Testis (tissue), 3 donors: Measurements from ENCODE around the gene FBXL20. TPM values are rescaled to one million over a fixed set of nuclear protein-coding genes. Genes with fewer than 3 reads are reported as not detected.

Experiments
- DNase-seq: peaks from one replicate; pipeline ENCODE4 v3.0.0-alpha.2; 2019
- H3K27ac ChIP-seq, 2 donors: fragments of 200-600 bp; sonication (generic); one replicate each; pipeline ENCODE4 v1.5.1; 2019
- H3K27me3 ChIP-seq: fragments of 200-600 bp; sonication (generic); one replicate; pipeline ENCODE4 v1.5.1; 2019
- H3K36me3 ChIP-seq: fragments of 200-600 bp; sonication (generic); one replicate; pipeline ENCODE4 v1.5.1; 2017; ENCODE audit warnings: low read depth; ENCODE audit errors: missing control alignments
- H3K4me1 ChIP-seq: fragments of 200-600 bp; sonication (generic); one replicate; pipeline ENCODE4 v1.5.1; 2019
- H3K4me3 ChIP-seq, 2 donors: fragments of 200-600 bp; sonication (generic); one replicate each; pipeline ENCODE4 v1.5.1; 2017 to 2019
- H3K9me3 ChIP-seq: fragments of 200-600 bp; sonication (generic); one replicate; pipeline ENCODE4 v1.5.1; 2017
- POLR2A ChIP-seq: fragments of 450-650 bp; IDR thresholded peaks from one replicate; pipeline ENCODE4 v1.6.1; 2017; ENCODE audit warnings: antibody characterized with exemption, mild to moderate bottlenecking, moderate library complexity
- WGBS, 2 donors: methylation state at CpG; one replicate each; pipeline ENCODE4 v1.1.5; 2018; 5-methylcytosine and 5-hydroxymethylcytosine counted together
- intact Hi-C: fragments of 100-400 bp; cut with DNase I; formaldehyde crosslinking; loops from one replicate; pipeline ENCODE4 v1.15.1; 2023; ENCODE audit warnings: low total_unique reads
- polyA plus RNA-seq: library from polyadenylated mRNA; stranded (reverse); fragments of 350-450 nt; fragmentation: Illumina TruSeq; extraction: RNeasy Lipid Tissue Mini Kit (QIAGEN cat#74804); gene quantifications from one replicate; pipeline ENCODE4 v1.2.3, GENCODE V29; 2014; ENCODE audit warnings: low read depth, low replicate concordance; ENCODE audit not compliant: insufficient read depth
- total RNA-seq, 2 donors: library from RNA; depleted of rRNA; stranded (reverse); fragments of >200 nt; gene quantifications; one replicate each; pipeline ENCODE4 v1.2.3, GENCODE V29; 2016
- TF ChIP-seq, protein P1 (sequence below), 3 experiments: fragments of 450-650 bp in 2 of 3; fragments of 200-600 bp in 1 of 3; sonication (generic) in 1 of 3; IDR thresholded peaks; one replicate each; pipeline ENCODE4 v1.5.1; 2016 to 2019; ENCODE audit warnings: antibody characterized with exemption in 3 of 3, mild to moderate bottlenecking in 2 of 3, moderate library complexity in 1 of 3

The FBXL20 gene
- total and polyA plus RNA-seq, 3 donors from 2014 or later = 29.7 to 67.5 (median 62.5) TPM

GRCh38 chr17:39208893-39209292 is 192.5 kb downstream of the FBXL20 start:
- 69 to 75% methylated on average over 5 to 8 of the region's 8 CpGs for WGBS, 2 donors
- no peak overlapping the region for H3K27ac ChIP-seq
- no peaks in the 10 kb centered on the region for H3K36me3 ChIP-seq
- TF ChIP-seq, protein P1, sequence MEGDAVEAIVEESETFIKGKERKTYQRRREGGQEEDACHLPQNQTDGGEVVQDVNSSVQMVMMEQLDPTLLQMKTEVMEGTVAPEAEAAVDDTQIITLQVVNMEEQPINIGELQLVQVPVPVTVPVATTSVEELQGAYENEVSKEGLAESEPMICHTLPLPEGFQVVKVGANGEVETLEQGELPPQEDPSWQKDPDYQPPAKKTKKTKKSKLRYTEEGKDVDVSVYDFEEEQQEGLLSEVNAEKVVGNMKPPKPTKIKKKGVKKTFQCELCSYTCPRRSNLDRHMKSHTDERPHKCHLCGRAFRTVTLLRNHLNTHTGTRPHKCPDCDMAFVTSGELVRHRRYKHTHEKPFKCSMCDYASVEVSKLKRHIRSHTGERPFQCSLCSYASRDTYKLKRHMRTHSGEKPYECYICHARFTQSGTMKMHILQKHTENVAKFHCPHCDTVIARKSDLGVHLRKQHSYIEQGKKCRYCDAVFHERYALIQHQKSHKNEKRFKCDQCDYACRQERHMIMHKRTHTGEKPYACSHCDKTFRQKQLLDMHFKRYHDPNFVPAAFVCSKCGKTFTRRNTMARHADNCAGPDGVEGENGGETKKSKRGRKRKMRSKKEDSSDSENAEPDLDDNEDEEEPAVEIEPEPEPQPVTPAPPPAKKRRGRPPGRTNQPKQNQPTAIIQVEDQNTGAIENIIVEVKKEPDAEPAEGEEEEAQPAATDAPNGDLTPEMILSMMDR (IDR thresholded peaks at IDR 0.05) = no peak
- no peaks in the 10 kb centered on the region for H3K9me3 ChIP-seq
- DNase-seq = no peak
- no peaks in the 10 kb centered on the region for H3K27me3 ChIP-seq
- peaks cover 17% of the 10 kb centered on the region for H3K4me1 ChIP-seq
- no peak overlapping the region for H3K4me3 ChIP-seq
- intact Hi-C loops = no loop called here

DNA sequence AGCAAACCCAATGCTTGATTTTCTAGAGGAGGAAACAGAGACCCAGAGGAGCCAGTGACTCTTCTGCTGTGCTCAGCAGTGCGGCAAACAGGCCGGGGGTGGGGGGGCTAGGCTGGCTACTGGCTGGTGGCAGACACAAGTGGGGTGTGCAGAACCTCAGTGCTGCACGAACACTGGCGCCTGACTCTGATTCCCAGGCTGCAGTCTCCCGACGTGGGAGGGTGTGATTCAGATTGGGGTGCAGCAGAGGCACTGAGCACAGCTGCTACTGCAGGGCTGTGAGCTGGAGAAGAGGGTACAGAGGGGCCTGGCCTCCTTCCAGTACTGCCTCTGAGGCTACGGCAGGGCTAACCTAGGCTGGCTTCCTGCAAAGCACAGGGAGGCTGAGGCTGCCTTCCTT is 193.3 kb downstream of the FBXL20 start:
- no peak for DNase-seq
- H3K4me3 ChIP-seq = no peak overlapping the region
- no peaks in the 10 kb centered on the region for H3K9me3 ChIP-seq
- intact Hi-C loops = no loop called here
- peaks cover 17% of the 10 kb centered on the region for H3K4me1 ChIP-seq
- TF ChIP-seq, protein P1 (IDR thresholded peaks at IDR 0.05) = no peak
- no peak for TF ChIP-seq POLR2A
- H3K27ac ChIP-seq = no peak overlapping the region
- H3K27me3 ChIP-seq = no peaks in the 10 kb centered on the region
- 61 to 73% methylated on average over 7 of the region's 7 CpGs for WGBS, 2 donors
- no peaks in the 10 kb centered on the region for H3K36me3 ChIP-seq

DNA sequence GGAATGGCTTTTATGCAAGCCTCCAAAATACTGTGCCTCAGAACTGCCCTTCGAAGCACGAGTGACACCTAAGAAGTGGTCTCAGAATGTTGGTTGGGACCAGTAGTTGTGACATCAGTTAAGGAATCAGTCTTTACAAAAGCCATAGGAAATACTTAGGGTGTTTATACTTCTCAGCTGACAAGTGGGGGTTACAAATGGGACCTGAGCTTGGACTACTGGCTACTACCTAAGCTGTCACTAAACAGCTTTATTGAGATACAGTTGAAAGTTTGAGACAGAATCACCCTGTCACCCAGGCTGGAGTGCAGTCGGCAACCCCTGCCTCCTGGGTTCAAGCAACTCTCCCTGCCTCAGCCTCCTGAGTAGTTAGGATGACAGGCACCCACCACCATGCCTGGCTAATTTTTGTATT is 196.3 kb downstream of the FBXL20 start:
- intact Hi-C loops = no loop called here
- TF ChIP-seq, protein P1 (IDR thresholded peaks at IDR 0.05) = no peak
- no peak for DNase-seq

GRCh38 chr17:39204245-39204644 is 197.2 kb downstream of the FBXL20 start:
- DNase-seq = no peak
- no peaks in the 10 kb centered on the region for H3K9me3 ChIP-seq
- H3K27ac ChIP-seq = no peak overlapping the region
- intact Hi-C loops = no loop called here
- no peaks in the 10 kb centered on the region for H3K27me3 ChIP-seq
- TF ChIP-seq POLR2A = no peak
- TF ChIP-seq, protein P1 (IDR thresholded peaks at IDR 0.05) = no peak
- H3K4me3 ChIP-seq = no peak overlapping the region
- WGBS, 2 donors = 77 to 81% methylated on average over 8 of the region's 8 CpGs
- no peaks in the 10 kb centered on the region for H3K36me3 ChIP-seq
- H3K4me1 ChIP-seq = peaks cover 21% of the 10 kb centered on the region

More for the DNA sequence above, 196.3 kb downstream of the FBXL20 start:
- WGBS, 2 donors = 81 to 87% methylated on average over 3 of the region's 3 CpGs
- Histone ChIP-seq H3K9me3 (no peaks in the 10 kb centered on the region), H3K4me1 (peaks cover 28% of the 10 kb centered on the region), H3K27ac (no peak overlapping the region), H3K4me3 (no peak overlapping the region), H3K27me3 (no peaks in the 10 kb centered on the region), H3K36me3 (no peaks in the 10 kb centered on the region)

Other genes starting within 250 kb of the FBXL20 start
- gene PLXDC1, start 250.0 kb downstream of the FBXL20 start, total RNA-seq = 10 to 100 TPM in 1 of 2 donors, 1 to 10 TPM in 1; 9.6 to 14.8 TPM
- 40.5 TPM for gene PLXDC1, start 250.0 kb downstream of the FBXL20 start, polyA plus RNA-seq
- not detected for gene ARL5C, start 235.5 kb downstream of the FBXL20 start, total RNA-seq
- gene ARL5C, start 235.5 kb downstream of the FBXL20 start, polyA plus RNA-seq = not detected
- 10 to 100 TPM; 18.1 to 19.8 TPM for gene CACNB1, start 204.0 kb downstream of the FBXL20 start, total RNA-seq
- 11.3 TPM for gene CACNB1, start 204.0 kb downstream of the FBXL20 start, polyA plus RNA-seq
- gene RPL19, start 201.3 kb downstream of the FBXL20 start, total RNA-seq = 1,000 to 10,000 TPM in 1 of 2 donors, 100 to 1,000 TPM in 1; 954 to 1,719 TPM
- 1,741 TPM for gene RPL19, start 201.3 kb downstream of the FBXL20 start, polyA plus RNA-seq
- under 1 TPM; 0.24 to 0.37 TPM for gene STAC2, start 175.7 kb downstream of the FBXL20 start, total RNA-seq
- 1.1 TPM for gene STAC2, start 175.7 kb downstream of the FBXL20 start, polyA plus RNA-seq
- gene MED1, start 49.6 kb upstream of the FBXL20 start, total RNA-seq = 10 to 100 TPM; 31.1 to 32.3 TPM
- gene MED1, start 49.6 kb upstream of the FBXL20 start, polyA plus RNA-seq = 32.8 TPM
- 100 to 1,000 TPM; 103 to 113 TPM for gene CDK12, start 59.9 kb upstream of the FBXL20 start, total RNA-seq
- gene CDK12, start 59.9 kb upstream of the FBXL20 start, polyA plus RNA-seq = 60.3 TPM
- gene NEUROD2, start 206.3 kb upstream of the FBXL20 start, total RNA-seq = under 1 TPM in 1 of 2 donors, not detected in 1; 0.19 TPM
- gene NEUROD2, start 206.3 kb upstream of the FBXL20 start, polyA plus RNA-seq = not detected
- 10 to 100 TPM; 22.4 to 24.3 TPM for gene PPP1R1B, start 225.3 kb upstream of the FBXL20 start, total RNA-seq
- gene PPP1R1B, start 225.3 kb upstream of the FBXL20 start, polyA plus RNA-seq = 63.1 TPM
- 100 to 1,000 TPM; 265 to 352 TPM for gene STARD3, start 235.5 kb upstream of the FBXL20 start, total RNA-seq
- gene STARD3, start 235.5 kb upstream of the FBXL20 start, polyA plus RNA-seq = 102 TPM